RKO (cell line): ENCODE measurements around the gene MOV10L1.

Experiments used
- DNase-seq: peaks from one replicate; pipeline ENCODE4 v3.0.0-alpha.2; 2016; ENCODE audit warnings: low spot score

MOV10L1 gene

GRCh38 chr22:50205781-50206569 lies 116.2 kb downstream of the MOV10L1 start:
- DNase-seq, result no peak

- DNase-seq, result no peak
Observed at GRCh38 chr22:50206599-50206998, 116.8 kb downstream of the MOV10L1 start.

- no peak for DNase-seq
Observed at GRCh38 chr22:50207383-50208140, 117.8 kb downstream of the MOV10L1 start.

- no peak for DNase-seq
Observed at GRCh38 chr22:50208430-50208938, 118.7 kb downstream of the MOV10L1 start.

GRCh38 chr22:50208939-50209892 lies 119.4 kb downstream of the MOV10L1 start:
- no peak for DNase-seq

GRCh38 chr22:50209893-50210292 lies 120.1 kb downstream of the MOV10L1 start:
- DNase-seq, result peak; percentile 65

GRCh38 chr22:50210378-50211139 lies 120.8 kb downstream of the MOV10L1 start:
- DNase-seq, result no peak

GRCh38 chr22:50211147-50211546 lies 121.3 kb downstream of the MOV10L1 start:
- no peak for DNase-seq
